GM13976 (cell line): Measurements from ENCODE around the gene IDH3G.
"Not testable (repeated sequence)": the region's sequence is repeated elsewhere in the genome, so short reads cannot be mapped to it uniquely, and the experiment has no call there.

Source experiments
- DNase-seq: peaks from one replicate; pipeline ENCODE4 v3.0.0; 2012; ENCODE audit warnings: low spot score
- CTCF ChIP-seq: IDR thresholded peaks from 2 replicates; pipeline ENCODE4 v1.5.1; 2012; ENCODE audit warnings: borderline replicate concordance, mild to moderate bottlenecking; ENCODE audit not compliant: insufficient read depth; ENCODE audit errors: extremely low read depth, missing control alignments, control extremely low read depth
- in situ Hi-C: fragments of 300-500 bp; cut with MboI; formaldehyde crosslinking; loops from one replicate; pipeline ENCODE4 v1.12.0; 2022; ENCODE audit warnings: low sequenced_read_pairs, mixed read lengths, inconsistent platforms; ENCODE audit not compliant: unreplicated experiment

The IDH3G gene

GRCh38 chrX:153762626-153763173, 31.5 kb downstream of the IDH3G start:
- no peak for TF ChIP-seq CTCF
- in situ Hi-C loops: no loop called here
- no peak for DNase-seq

- no peak for DNase-seq
- in situ Hi-C loops: no loop called here
- no peak for TF ChIP-seq CTCF
These were observed 32.3 kb downstream of the IDH3G start for GRCh38 chrX:153761863-153762262.

- DNase-seq: no peak
- TF ChIP-seq CTCF: no peak
- in situ Hi-C loops: no loop called here
These were observed 39.0 kb downstream of the IDH3G start for GRCh38 chrX:153755136-153755535.

GRCh38 chrX:153750127-153750774, 43.9 kb downstream of the IDH3G start:
- no peak for TF ChIP-seq CTCF
- DNase-seq: no peak
- in situ Hi-C loops: no loop called here

- in situ Hi-C loops: not testable (repeated sequence)
These were observed 45.2 kb downstream of the IDH3G start for GRCh38 chrX:153749017-153749416.

GRCh38 chrX:153746991-153747390, 47.2 kb downstream of the IDH3G start:
- DNase-seq, in situ Hi-C loops: not testable (repeated sequence)

More at GRCh38 chrX:153749017-153749416, 45.2 kb downstream of the IDH3G start:
- DNase-seq: not testable (repeated sequence)

GRCh38 chrX:153746359-153746758, 47.8 kb downstream of the IDH3G start:
- in situ Hi-C loops: no loop called here
- no peak for DNase-seq
- TF ChIP-seq CTCF: no peak

- in situ Hi-C loops, DNase-seq: not testable (repeated sequence)
These were observed 49.1 kb downstream of the IDH3G start for GRCh38 chrX:153745067-153745433.
